GM19324 (cell line): Measurements from ENCODE around the gene ROBO1.

Source experiments
- ATAC-seq: cut with Tn5 transposase; IDR thresholded peaks from one replicate; pipeline ENCODE4 v1.9.1; 2021; ENCODE audit warnings: mild to moderate bottlenecking, moderate library complexity; ENCODE audit not compliant: unreplicated experiment, low FRiP score

The ROBO1 gene

DNA sequence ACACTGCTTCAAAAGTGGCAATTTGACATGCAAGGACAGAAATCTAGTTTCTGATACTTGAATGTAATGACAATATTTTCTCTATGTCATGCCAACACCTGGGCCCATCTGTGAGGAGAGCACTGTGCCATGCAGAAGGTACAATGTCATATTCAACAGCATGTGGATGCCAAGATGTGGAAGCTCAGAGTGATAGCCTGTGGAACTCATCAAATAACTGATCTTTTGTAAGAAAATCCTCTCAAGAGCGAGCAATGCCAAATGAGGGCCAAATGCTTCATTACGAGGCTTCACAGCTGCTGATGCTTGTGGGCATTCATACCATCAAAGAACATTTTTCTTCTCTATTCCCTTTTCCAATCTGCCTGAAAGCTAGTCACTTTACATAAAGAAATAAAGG, 95.1 kb downstream of the ROBO1 start:
- no peak for ATAC-seq

DNA sequence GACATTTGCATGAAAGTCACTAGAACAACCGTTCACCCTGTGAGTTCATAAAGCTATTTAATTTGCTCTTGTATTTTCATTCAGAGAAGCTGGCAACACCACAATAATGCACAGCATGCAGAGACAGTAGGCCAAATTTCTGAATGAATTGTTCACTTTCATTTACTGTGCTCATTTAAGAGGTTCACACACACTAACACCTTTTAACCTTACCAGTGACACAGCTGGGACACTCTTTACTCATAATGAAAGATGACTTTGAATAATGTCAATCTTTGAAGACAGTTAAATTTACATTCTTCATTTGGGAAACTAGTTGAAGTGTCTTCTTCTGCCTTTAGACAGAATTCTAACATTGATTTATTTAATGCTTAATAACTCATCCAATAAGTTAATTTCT, 95.7 kb downstream of the ROBO1 start:
- no peak for ATAC-seq

DNA sequence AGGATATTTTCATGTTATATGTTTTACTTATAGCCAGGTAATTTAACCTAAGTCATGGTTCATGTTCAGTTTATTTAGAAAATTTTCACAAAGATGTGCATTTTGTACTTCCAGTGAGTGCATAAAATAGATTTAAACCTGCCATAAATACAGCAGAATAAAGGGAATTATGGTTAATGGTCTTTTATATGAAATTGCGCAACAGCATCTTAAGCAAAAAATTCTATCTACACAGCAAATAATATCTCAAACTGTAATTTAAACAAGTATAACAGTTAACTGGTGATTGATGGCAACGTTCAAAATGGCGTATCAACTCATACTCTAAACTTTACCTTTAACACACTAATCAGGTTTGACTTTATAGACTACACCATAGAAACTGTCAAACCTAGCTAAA, 97.6 kb downstream of the ROBO1 start:
- ATAC-seq: no peak

DNA sequence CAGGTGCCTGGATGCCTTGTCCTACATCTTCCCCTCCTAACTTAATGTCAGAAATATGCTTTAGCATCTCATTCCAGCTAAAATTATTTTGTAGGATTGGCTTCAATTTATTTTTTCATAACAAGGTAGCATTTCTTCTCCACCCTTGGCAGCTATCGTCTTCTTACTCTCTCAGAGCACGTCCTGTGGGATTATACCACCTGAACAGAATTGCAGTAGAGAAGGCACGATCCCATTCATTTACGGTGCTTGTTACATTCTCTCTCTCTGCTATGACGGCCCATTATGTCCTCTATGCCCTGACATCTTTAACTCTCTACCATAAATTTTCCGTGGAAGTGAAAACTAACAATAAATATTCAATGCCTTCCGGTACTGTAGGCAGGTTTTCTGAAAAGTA, 103.3 kb downstream of the ROBO1 start:
- no peak for ATAC-seq

DNA sequence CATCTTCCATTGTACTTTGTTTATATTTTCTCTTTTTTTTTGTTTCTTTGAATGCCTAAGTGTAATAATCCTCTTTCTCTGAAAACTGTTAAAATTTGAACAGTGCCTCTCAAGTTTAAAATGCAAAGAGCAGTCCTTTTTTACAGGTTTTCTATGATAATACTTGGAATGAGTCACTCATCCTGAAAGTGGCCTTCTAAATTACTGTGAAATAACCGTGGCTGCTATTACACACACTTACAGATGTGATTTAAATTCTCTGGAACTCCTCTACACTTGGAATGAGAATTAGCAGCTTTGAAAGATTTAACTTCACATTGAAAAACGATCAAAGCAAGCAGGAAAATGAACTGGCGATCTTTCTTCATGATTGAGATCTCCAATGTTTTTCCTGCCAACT, 105.9 kb downstream of the ROBO1 start:
- no peak for ATAC-seq

DNA sequence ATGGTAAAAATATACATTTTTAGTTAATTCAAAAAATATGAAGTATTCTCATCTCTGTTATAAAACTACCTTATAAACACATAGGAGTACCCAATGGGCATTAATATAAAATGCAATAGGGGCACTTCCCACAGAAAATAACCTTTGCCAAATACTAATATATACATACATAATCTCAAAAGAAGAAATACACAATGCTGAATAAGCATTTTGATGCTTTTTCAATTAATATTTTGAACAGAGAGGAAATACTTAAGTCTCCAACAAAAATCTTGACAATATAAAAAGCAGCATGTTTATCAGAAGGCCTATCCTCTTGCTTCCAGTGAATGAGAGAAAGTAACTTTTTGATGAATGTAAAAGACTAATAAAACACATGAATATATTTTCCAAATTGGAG, 110.7 kb downstream of the ROBO1 start:
- ATAC-seq: no peak

DNA sequence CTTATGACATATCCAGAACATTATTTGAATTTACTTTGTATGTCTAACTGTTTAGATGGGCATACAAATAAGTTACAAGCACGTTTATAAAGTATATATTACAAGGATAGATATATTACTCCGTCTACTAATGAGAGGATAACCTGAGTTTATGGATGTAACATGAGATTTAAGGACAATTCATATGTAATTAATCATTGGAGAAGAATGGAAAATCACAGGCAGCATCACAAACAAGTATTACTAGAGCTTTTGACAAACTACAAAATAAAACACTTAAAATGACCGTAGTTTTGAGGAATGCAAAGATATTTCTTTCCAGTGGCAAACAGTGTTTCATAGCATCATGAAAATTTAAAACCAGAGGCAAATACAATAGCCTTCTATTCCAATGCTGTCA, 113.8 kb downstream of the ROBO1 start:
- no peak for ATAC-seq

DNA sequence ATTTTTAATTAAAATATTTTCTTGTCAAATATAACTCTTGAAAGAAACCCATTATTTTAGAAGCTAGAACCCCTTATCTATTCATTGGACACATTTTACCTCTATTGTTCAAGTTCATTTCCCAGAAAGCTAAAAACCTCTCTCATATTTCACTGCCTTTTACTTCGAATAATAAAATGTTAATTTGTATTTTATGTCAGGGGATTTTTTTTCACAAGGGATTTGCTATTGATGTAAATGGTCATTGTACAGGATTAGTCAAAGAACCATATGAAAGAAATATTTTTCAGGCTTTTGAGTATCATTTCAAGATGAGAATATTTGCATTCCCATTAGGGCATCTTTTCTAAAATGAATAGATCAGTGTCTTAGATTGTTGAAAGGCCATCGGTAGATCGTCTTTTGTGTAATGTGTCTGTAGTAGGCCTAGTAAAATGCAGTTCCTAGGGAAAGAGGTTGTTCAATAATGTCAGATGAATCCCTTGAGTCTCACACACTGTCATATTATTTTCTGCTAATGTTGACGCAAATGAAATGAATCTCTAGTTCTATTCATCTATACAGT, 114.5 kb downstream of the ROBO1 start:
- no peak for ATAC-seq

DNA sequence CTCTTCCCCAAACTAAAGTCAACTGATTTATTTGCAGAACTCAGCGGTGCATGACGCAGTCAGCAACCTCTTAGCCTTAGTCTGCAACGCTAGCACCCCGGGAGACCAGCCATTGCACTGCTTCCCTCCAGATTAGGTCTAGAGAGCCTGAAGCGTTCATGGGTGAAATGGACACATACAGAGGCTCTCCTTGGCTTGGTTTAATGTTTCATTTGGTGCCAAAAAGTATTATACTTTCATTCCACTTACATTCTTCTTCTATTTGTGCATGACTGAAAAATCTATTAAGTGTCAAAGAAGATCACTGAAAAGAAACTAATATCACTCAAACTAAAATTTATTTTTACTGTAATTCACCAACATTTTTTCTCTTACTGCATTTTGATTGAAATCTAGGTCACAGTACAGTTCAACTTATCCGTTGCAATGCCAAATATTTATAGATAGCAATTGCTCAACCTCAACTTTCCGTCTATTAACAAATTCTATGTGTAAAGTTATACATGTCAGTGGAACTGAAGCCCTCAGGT, 116.2 kb downstream of the ROBO1 start:
- no peak for ATAC-seq

DNA sequence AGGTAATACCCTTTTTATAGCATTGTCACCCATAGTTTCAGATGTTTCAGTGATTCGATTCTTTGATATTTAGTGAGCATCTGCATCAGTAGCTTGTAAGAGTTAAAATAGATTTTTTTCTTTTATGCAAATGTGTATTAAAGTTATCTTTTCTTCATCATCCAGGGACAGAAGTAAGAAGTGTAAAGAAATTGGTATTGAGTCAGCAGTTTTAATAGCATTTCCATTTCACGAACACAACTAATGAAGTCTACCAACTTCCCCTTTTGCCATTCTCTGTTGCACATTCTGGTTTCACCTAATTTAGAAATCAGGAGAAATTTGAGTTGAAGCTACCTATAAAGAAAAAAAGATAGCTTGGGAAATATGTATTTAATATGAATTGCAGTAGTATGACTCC, 127.9 kb downstream of the ROBO1 start:
- ATAC-seq: no peak

DNA sequence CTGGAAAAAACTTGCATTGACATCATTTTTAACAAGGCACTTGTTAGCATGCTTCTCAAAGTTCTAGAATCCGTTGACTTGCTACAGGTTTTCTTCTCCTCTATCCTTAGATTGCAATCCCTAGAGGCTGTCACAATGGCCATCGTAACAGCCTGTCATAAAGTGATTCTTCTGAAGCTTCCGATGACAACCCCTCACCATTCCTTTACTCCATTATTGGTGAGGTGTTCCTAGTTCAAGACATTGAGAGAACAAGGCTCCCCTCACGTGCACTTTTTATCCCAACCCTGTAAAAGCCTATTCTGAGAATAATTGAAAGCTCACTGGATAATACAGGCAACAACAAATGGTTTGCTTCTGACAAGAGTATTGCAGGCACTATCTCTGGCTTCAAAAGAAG, 131.4 kb downstream of the ROBO1 start:
- no peak for ATAC-seq

DNA sequence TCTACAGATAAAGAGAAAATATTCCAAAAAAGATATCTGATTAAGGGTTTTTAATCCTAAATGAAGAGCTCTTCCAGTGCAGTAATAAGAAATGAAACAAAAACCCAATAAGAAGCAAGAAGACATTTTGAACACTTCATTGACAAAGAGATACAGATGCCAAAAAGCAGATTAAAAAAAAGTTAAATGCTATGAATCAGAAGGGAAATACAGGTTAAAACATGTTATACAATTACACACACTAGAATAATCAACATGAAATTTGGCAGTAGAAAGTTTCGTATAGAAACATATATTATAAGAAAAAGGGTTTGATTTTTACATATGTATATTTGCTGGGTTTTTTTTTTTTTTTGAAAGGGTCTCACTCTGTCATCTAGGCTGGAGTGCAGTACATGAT, 135.0 kb downstream of the ROBO1 start:
- ATAC-seq: no peak

DNA sequence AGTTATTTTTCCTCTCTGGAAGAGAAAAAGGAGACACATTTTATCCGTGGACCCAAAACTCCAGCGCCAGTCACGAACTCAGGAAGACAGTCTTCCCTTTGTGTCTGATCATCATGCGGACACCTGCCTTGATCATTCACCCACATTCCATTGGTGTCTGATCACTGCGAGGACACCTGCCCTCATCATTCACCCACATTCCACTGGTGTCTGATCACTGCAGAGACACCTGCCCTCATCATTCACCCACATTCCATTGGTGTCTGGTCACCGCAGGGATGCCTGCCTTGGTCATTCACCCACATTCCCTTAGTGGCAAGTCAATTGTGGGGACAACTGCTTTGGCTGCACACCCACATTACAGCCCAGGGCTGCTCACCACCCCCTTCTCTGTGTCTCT, 148.9 kb downstream of the ROBO1 start:
- ATAC-seq: no peak

DNA sequence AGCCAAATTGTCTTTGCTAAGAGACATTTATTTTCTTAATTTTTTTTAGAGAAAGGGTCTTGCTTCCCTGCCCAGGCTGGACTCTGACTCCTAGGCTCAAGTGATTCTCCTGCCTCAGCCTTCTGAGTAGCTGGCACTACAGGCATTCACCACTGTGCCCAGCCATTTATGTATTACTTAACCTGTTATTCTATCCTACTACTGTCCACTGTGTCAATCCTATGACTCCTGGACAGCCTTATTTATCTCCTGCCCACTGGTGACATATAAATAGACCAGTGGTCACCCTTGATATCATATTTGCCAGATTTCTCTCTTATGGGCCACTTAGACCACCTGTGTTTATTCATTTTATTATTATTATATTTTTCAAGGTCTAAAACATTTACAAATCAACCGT, 161.4 kb downstream of the ROBO1 start:
- no peak for ATAC-seq

DNA sequence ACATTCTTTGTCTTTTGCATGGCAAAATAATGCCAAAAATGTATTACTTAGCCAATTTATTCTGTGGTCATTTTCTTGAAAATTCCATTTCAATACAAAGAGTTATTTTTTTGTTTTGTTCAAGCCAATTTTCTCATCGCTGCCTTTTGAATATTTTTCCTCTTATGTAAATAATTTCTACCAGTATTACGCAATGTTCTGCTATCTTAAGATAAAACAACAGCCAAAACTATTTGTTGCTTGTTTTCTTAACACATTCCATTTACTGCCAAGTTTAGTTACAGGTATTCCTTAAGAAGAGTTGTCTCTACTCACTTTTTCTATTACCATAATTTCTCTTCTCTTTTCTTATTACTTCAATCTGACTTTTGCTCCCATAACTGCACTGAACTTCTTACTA, 163.1 kb downstream of the ROBO1 start:
- no peak for ATAC-seq

DNA sequence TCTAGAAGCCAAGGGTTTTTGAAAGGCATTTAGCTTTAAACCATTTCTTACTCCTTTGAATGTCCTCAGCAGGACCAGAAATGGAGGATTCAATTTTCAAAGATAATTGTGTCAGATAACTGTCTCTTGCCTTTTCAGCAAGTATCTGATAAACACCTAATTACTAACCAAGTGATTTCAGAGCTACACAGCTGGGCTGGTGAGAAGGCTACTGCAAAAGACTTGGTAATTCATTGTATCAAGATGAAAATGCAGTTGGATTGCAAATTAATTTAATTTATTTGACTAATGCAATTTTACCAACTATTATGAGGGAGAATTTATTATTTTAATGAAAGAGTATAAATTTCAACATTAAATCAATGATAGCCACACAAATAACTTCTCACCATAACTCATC, 165.4 kb downstream of the ROBO1 start:
- no peak for ATAC-seq

DNA sequence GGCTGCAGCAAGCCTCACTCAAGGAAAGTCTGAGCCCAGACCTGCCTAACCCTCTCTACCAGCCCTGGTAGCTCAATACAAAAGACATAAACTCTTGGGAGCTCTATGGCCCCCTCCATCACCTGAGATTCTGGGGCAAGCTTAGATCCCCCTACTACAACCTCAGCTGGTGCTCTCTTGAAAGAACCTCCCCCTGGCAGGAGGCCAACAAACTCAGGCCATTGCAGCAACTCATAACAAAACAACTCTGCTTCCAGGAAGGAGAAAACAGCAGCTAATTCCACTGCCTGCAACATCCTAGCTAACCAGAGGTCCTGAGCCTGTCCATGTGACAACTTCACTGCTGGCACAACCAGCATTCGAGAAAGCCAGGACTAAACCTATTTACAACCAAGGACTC, 169.2 kb downstream of the ROBO1 start:
- no peak for ATAC-seq

DNA sequence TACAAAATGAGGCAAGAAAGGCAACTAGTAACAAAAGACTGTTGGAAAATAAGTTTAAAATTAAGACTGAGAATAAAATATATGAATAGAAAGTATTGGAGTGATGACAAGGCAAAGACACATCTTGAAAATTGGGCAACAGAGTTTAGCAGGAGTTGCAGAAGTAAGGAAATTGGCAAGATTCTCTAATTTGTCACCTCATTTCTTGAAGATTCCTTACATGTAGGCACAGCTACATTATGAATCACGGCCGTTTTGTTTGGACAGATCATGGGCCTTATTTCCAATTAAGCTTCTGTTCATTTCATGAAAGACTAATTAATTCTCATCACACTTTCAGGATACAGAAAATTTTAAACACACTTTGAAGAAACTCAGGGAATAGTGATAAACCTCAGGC, 170.1 kb downstream of the ROBO1 start:
- ATAC-seq: no peak

DNA sequence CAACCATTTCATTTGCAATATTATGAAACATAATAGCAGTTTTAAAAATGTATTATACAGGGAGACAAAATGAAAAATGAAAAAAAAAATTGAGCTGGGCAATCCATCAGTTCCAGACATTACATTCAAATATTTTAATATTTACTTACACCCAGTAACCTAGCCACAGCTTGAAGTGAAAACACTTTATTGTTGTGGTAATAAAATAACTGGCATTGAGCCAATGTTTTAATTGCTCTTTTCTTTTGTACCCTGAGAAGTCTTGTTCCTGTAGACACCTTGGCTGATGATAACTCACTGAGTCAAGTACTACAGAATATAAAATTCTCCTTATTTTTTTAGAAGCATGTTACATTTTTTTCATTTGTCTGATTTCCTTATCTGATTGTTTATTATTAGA, 180.6 kb downstream of the ROBO1 start:
- ATAC-seq: no peak

DNA sequence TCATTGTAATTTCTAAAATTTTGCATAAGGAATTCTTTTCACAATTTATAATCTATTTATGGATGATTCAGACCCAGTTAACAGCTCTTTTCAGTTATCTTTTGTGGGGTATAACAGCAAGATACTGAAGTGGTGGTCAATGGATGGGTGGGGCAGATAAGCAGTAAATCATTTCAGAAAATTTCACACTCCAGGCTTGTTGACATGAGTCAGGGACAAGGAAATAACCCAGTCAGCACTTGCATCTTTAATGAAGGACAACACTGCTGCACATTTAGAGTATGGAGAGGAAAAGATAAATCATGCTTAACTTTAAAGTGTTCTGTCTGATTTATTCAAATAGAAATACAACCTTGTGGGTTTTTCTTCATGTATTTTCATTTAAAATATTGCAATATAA, 181.6 kb downstream of the ROBO1 start:
- no peak for ATAC-seq

DNA sequence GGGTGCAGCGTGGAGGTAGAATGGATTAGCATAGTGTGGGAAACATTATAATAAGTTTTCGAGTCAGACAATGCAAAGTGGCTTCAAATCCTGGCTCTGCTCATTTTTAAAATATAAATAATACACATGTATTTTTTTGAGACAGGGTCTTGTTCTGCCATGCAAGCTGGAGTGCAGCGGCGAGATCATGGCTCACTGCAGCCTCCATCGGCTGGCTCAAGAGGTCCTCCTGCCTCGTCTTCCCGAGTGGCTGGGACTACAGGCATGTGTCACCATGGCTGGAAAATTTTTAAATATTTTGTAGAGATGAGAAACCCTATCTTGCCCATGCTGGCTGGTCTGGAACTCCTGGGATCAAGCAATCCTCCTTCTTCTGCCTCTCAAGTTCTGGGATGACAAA, 194.9 kb downstream of the ROBO1 start:
- ATAC-seq: no peak

DNA sequence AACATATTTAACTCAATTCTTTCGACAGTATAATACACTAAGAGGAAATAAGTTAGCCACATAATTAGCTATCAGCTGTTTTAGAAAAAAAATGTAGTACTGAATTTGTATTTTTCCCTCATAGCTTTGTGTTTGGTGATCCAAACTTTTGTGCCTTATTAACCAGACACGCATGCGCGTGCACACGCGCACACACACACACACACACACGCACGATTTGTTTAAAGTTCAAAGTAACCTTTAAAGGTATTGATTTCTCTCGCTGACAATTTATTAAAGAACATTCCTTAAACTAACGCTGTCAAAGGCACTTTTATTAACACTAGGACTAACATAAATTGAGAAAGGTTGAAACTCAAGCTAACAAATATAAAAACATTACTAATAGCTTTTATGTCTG, 198.9 kb downstream of the ROBO1 start:
- ATAC-seq: no peak

DNA sequence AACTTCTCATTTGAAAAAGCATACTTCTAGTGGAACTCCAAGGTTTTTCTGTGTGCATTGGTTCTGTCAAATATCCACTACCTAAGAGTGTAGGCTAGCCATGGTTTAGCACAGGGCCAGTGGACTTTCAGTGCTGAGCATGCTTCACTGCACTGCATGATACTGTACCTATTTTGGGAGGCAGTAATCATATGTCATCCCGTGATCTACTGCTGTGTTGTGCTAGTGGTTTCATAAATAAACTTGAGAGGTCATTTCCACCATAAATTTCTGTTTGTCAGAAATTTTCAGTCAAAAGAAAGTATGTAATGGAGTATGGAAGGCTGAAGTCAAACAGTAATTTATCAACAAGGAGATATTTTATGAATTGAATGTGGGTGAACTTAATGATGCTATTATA, 203.6 kb downstream of the ROBO1 start:
- ATAC-seq: no peak
